ENCODE measurements around the gene ACAA1. TPM values are rescaled to one million over a fixed set of nuclear protein-coding genes. Genes with fewer than 3 reads are reported as not detected.

ACAA1 gene
- total and polyA plus RNA-seq, 9 of the 15 experiments (the other 6 are each of a cell fraction or from before 2014, with no cell fraction given) = 4.0 to 88.9 (median 57.2) TPM

DNA sequence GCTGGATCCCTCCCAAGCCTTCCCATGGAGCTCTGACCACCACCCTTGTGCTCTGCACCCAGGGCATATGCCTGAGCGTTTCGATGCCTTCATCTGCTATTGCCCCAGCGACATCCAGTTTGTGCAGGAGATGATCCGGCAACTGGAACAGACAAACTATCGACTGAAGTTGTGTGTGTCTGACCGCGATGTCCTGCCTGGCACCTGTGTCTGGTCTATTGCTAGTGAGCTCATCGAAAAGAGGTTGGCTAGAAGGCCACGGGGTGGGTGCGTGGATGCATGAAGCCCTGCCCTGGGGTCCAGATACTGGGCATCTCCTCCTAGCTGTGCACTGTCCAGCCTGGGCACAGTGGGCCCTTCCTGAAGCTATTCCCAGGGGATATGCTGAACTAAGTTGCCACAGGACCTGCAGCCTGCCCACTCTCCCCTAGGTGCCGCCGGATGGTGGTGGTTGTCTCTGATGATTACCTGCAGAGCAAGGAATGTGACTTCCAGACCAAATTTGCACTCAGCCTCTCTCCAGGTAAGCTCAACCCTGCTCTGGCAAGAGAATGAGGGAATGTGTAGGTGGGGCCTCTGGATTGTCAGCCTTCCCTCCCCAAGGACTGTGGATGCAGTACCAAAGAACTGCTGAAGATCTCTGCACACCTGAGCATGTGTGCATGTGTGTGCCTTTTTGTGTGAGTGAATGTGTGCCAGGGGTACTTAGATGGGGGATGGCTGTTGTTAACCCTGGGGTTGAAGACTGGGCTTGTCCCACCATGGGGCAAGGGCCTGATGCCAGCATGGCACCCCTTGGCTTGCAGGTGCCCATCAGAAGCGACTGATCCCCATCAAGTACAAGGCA, 3.6 kb upstream of the ACAA1 start:
- Histone ChIP-seq H4K20me1 (replicated peaks; ENCODE audit: control insufficient read depth, insufficient read depth, low read length) (no peaks in the 10 kb centered on the region), H3K4me2 (ENCODE audit: insufficient read depth, low read length) (no peak overlapping the region), H3K36me3 (ENCODE audit: control insufficient read depth, insufficient read depth, low read length) (peaks cover 28% of the 10 kb centered on the region; the same call in 2 of the 3 replicates), H2AFZ (ENCODE audit: low read depth, low read length) (no peak overlapping the region), H3K4me3 (no peak overlapping the region), H3K9ac (ENCODE audit: insufficient read depth in 1 of 2, low read depth in 2 of 2, low read length in 2 of 2) (peak overlapping the region in 1 of 2 experiments; percentile 38; a peak in 1 of 4 replicates), H3K79me2 (ENCODE audit: control insufficient read depth, insufficient read depth, low read length) (peaks cover 36% of the 10 kb centered on the region), H3K9me1 (ENCODE audit: control insufficient read depth, insufficient read depth, low read length) (no peaks in the 10 kb centered on the region), H3K4me1 (replicated peaks in 1 of 2; ENCODE audit: control insufficient read depth in 2 of 2, insufficient read depth in 2 of 2, low read length in 2 of 2) (peaks cover 22 to 37% of the 10 kb centered on the region in 2 experiments; a peak in 4 of 5 replicates), H3K9me3 (replicated peaks; ENCODE audit: control insufficient read depth, insufficient read depth, low read depth, low read length) (no peaks in the 10 kb centered on the region), H3K27me3 (ENCODE audit: control insufficient read depth in 2 of 2, insufficient read depth in 2 of 2, low read length in 2 of 2) (no peaks in the 10 kb centered on the region; a peak in 1 of 5 replicates), H3K27ac (ENCODE audit: extremely low read depth, low read depth, low read length) (no peak overlapping the region)
- no TSS peak for BruUV-seq (replicated peaks)
- intact Hi-C loops (cut with micrococcal nuclease) = no loop called here
- ATAC-seq = no peak
- TF ChIP-seq CAMTA2 (CRISPR knock-in tag; conservative IDR thresholded peaks at IDR 0.05) = no peak
- TF ChIP-seq RBFOX2 (IDR thresholded peaks at IDR 0.05; ENCODE audit: low read depth, low read length) = peak; percentile 30; the same call in 1 of the 2 replicates
- TF ChIP-seq, protein P1, sequence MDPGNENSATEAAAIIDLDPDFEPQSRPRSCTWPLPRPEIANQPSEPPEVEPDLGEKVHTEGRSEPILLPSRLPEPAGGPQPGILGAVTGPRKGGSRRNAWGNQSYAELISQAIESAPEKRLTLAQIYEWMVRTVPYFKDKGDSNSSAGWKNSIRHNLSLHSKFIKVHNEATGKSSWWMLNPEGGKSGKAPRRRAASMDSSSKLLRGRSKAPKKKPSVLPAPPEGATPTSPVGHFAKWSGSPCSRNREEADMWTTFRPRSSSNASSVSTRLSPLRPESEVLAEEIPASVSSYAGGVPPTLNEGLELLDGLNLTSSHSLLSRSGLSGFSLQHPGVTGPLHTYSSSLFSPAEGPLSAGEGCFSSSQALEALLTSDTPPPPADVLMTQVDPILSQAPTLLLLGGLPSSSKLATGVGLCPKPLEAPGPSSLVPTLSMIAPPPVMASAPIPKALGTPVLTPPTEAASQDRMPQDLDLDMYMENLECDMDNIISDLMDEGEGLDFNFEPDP (CRISPR knock-in tag; IDR thresholded peaks at IDR 0.05) = no peak
- no peak for TF ChIP-seq POLR2AphosphoS2 (IDR thresholded peaks at IDR 0.05; ENCODE audit: low read length)
- TF ChIP-seq ZSCAN29 (IDR thresholded peaks at IDR 0.05) = no peak
- TF ChIP-seq ZNF586 (CRISPR knock-in tag; conservative IDR thresholded peaks at IDR 0.05) = no peak
- TF ChIP-seq U2AF1 (optimal IDR thresholded peaks at IDR 0.05; ENCODE audit: low read depth, low read length) = no peak
- TF ChIP-seq CREM (IDR thresholded peaks at IDR 0.05; ENCODE audit: low read depth) = no peak
- POLR2A ChIA-PET = interaction anchor here (0.7 to 5.0 kb wide), 9 partner anchors 9 to 511 kb away, joined by 3 to 55 read pairs (median 3); partner anchors contain the start of gene OXSR1
- CTCF ChIA-PET (ENCODE audit: low intra/inter-chr PET ratio) = no interaction called here
- WGBS (ENCODE audit: insufficient coverage, low coverage, missing lambda C conversion rate) = 91% methylated on average over 13 of the region's 13 CpGs
- no peak for FAIRE-seq
- in situ Hi-C loops (cut with MboI) = no loop called here
- no peak for DNase-seq (ENCODE audit: extremely low read depth in 1 of 4, low spot score in 3 of 4)

Data from K562 (cell line).